K562 (cell line): ENCODE results near the gene DENND1A. TPM values are rescaled to one million over a fixed set of nuclear protein-coding genes. Genes with fewer than 3 reads are reported as not detected.
A peak's percentile ranks its signal among the peaks of the same experiment; 100 is the strongest.

ENCODE experiments used
- AFF4 ChIP-seq: sonication (generic); formaldehyde crosslinking; IDR thresholded peaks from 2 replicates; pipeline ENCODE4 v1.8.0; 2023; ENCODE audit warnings: mild to moderate bottlenecking, missing genetic modification reagents
- DMBX1 ChIP-seq: fragments of 250-450 bp; sonication (Bioruptor Pico); IDR thresholded peaks from 2 replicates; pipeline ENCODE4 v1.8.0; 2022; ENCODE audit warnings: inconsistent platforms, mild to moderate bottlenecking, moderate library complexity, borderline replicate concordance
- FOXJ2 ChIP-seq: fragments of 200-800 bp; sonication (Bioruptor generic); IDR thresholded peaks from 2 replicates; pipeline ENCODE4 v1.6.1; 2016; ENCODE audit warnings: missing genetic modification characterization, missing compliant biosample characterization
- HEY1 ChIP-seq: fragments of 250-450 bp; sonication (Bioruptor Pico); IDR thresholded peaks from 2 replicates; pipeline ENCODE4 v1.5.0; 2020; ENCODE audit warnings: mild to moderate bottlenecking, moderate library complexity, borderline replicate concordance
- HINFP ChIP-seq: fragments of 450-650 bp; conservative IDR thresholded peaks from 2 replicates; pipeline ENCODE4 v1.6.1; 2016; ENCODE audit warnings: missing genetic modification characterization, low read depth, mild to moderate bottlenecking, control low read depth, missing compliant biosample characterization
- IRF2 ChIP-seq: sonication (generic); formaldehyde crosslinking; IDR thresholded peaks from 2 replicates; pipeline ENCODE4 v1.8.1; 2022; ENCODE audit warnings: mild to moderate bottlenecking, missing genetic modification reagents
- PCBP1 ChIP-seq: fragments of 200-400 bp; formaldehyde crosslinking; IDR thresholded peaks from 2 replicates; pipeline ENCODE4 v1.6.1; 2018; ENCODE audit warnings: mild to moderate bottlenecking, low read depth, low read length; ENCODE audit not compliant: poor library complexity, severe bottlenecking
- PHF20 ChIP-seq: fragments of 450-650 bp; IDR thresholded peaks from 2 replicates; pipeline ENCODE4 v1.6.1; 2018; ENCODE audit not compliant: partially characterized antibody
- PHF21A ChIP-seq: fragments of 450-650 bp; IDR thresholded peaks from 2 replicates; pipeline ENCODE4 v1.6.1; 2017; ENCODE audit warnings: low read depth, borderline replicate concordance
- RAD51 ChIP-seq: fragments of 450-650 bp; IDR thresholded peaks from 2 replicates; pipeline ENCODE4 v1.7.1; 2016; ENCODE audit warnings: low read depth, mild to moderate bottlenecking, borderline replicate concordance
- SNIP1 ChIP-seq: fragments of 450-650 bp; IDR thresholded peaks from 2 replicates; pipeline ENCODE4 v1.7.1; 2017; ENCODE audit warnings: low read depth, mild to moderate bottlenecking
- SREBF2 ChIP-seq: sonication (generic); formaldehyde crosslinking; IDR thresholded peaks from 2 replicates; pipeline ENCODE4 v1.4.0; 2020; ENCODE audit warnings: mild to moderate bottlenecking, missing genetic modification reagents
- SRF ChIP-seq, 2 experiments: fragments of 250-450, 450-650 bp in 1 of 2; sonication (Bioruptor Pico) in 1 of 2; sonication (generic) in 1 of 2; formaldehyde crosslinking; IDR thresholded peaks; 2 replicates each; pipeline versions ENCODE4 v1.5.0 to v1.5.1; 2020 to 2022; ENCODE audit warnings: mild to moderate bottlenecking in 1 of 2, missing genetic modification reagents in 1 of 2
- TCF15 ChIP-seq: fragments of 250-450 bp; sonication (Bioruptor Pico); IDR thresholded peaks from 2 replicates; pipeline ENCODE4 v1.8.0; 2022; ENCODE audit warnings: moderate library complexity, mild to moderate bottlenecking, inconsistent platforms
- ZNF134 ChIP-seq: fragments of 250-450 bp; sonication (Bioruptor Pico); conservative IDR thresholded peaks from 2 replicates; pipeline ENCODE4 v1.4.0; 2020
- ZNF197 ChIP-seq: fragments of 200-800 bp; sonication (Bioruptor generic); IDR thresholded peaks from 2 replicates; pipeline ENCODE4 v1.6.1; 2016; ENCODE audit warnings: low read depth, missing genetic modification characterization, missing compliant biosample characterization
- ZNF24 ChIP-seq: fragments of 450-650 bp; IDR thresholded peaks from 2 replicates; pipeline ENCODE4 v1.6.1; 2016
- ZNF436 ChIP-seq: fragments of 250-450, 450-650 bp; sonication (Bioruptor Pico); formaldehyde crosslinking; IDR thresholded peaks from 2 replicates; pipeline ENCODE4 v1.7.0; 2020; ENCODE audit warnings: mild to moderate bottlenecking
- ZNF512 ChIP-seq: IDR thresholded peaks from 2 replicates; pipeline ENCODE4 v1.6.1; 2016; ENCODE audit warnings: missing genetic modification characterization, missing compliant biosample characterization
- ZNF77 ChIP-seq: fragments of 250-450 bp; sonication (Bioruptor Pico); IDR thresholded peaks from 2 replicates; pipeline ENCODE4 v1.5.0; 2020
- polyA plus RNA-seq, 8 experiments: library from polyadenylated mRNA; depleted of rRNA in 4 of 8; stranded (reverse) in 5 of 8; unstranded in 3 of 8; fragments of >200 nt; fragmentation: Nextera tagmentation in 2 of 8; fragmentation: Illumina TruSeq in 1 of 8; extraction: Ambion mirVana in 2 of 8; extraction: Trizol in 1 of 8; gene quantifications; 2 replicates each; pipeline versions ENCODE4 v1.2.1 to v1.2.3, GENCODE V29; 2011 to 2014; ENCODE audit warnings: inconsistent platforms in 1 of 8, missing spikeins in 1 of 8
- total RNA-seq, 7 experiments: library from RNA; depleted of rRNA in 6 of 7; stranded (reverse); fragments of >200 nt in 6 of 7; fragmentation: Illumina TruSeq in 2 of 7; extraction: Trizol in 2 of 7; gene quantifications; 2 replicates each; pipeline versions ENCODE4 v1.2.1 to v1.2.3, GENCODE V29; 2011 to 2021; ENCODE audit warnings: low replicate concordance in 1 of 7

The DENND1A gene
- total and polyA plus RNA-seq, 9 of the 15 experiments (the other 6 are each of a cell fraction or from before 2014, with no cell fraction given): 7.6 to 29.5 (median 15.7) TPM

- no peak for TF ChIP-seq FOXJ2 (tag)
- 0 out of 2 replicates have a peak, but pooled peaks have one; percentile 10 for TF ChIP-seq ZNF134 (CRISPR knock-in tag)
- no peak for TF ChIP-seq HINFP (tag)
- 0 out of 2 replicates have a peak, but pooled peaks have one; percentile 10 for TF ChIP-seq TCF15 (CRISPR knock-in tag)
- TF ChIP-seq ZNF512: no peak
- TF ChIP-seq SNIP1: no peak
- TF ChIP-seq IRF2 (CRISPR knock-in tag): no peak
- TF ChIP-seq ZNF77 (CRISPR knock-in tag): no peak
- TF ChIP-seq RAD51: no peak
- TF ChIP-seq PHF21A: no peak
- TF ChIP-seq ZNF24: no peak
- peak; percentile 36; the same call in 1 of the 2 replicates for TF ChIP-seq ZNF197 (CRISPR knock-in tag)
- TF ChIP-seq DMBX1: peak; percentile 38; the same call in 1 of the 2 replicates
- TF ChIP-seq HEY1 (CRISPR knock-in tag): no peak
- no peak for TF ChIP-seq ZNF436
- no peak for TF ChIP-seq PCBP1
- no peak for TF ChIP-seq SREBF2 (CRISPR knock-in tag)
- TF ChIP-seq PHF20: peak; percentile 41
- TF ChIP-seq AFF4 (CRISPR knock-in tag): peak; percentile 56; the same call in 1 of the 2 replicates
- no peak for TF ChIP-seq SRF (CRISPR knock-in tag; IDR thresholded peaks at IDR 0.05)
These were observed 590.9 kb downstream of the DENND1A start (continued) for GRCh38 chr9:123338710-123339665.
